ENCODE measurements around the gene WIPI1.

- TF ChIP-seq CTCF (IDR thresholded peaks at IDR 0.05) = no peak
- TF ChIP-seq EZH2 (IDR thresholded peaks at IDR 0.05) = no peak
Measured at GRCh38 chr17:68382582-68383085, 74.7 kb downstream of the WIPI1 start.
